ENCODE measurements around the gene KIAA0040. TPM values are rescaled to one million over a fixed set of nuclear protein-coding genes. Genes with fewer than 3 reads are reported as not detected.

KIAA0040 gene
- total RNA-seq, 6 donors from 2014 or later: 23.0 to 58.7 (median 36.1) TPM

DNA sequence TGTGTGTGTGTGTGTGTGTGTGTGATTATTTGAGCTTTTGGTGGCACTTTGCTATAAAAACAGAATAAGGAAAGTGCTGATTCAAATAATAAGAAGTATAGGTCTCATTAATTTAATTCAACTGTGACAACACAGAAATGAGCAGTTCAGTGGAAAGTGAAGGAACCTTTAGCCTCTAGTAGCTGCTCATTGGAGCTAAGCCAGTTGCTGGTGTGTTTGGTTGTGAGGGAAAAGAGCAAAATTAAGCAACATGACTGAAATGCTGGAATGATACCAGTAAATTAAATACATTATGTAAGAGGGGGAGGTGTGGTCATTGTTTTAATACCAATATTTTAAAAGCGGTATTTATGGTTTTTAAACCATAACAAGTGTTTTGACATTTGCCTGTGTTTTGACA lies 55.2 kb downstream of the KIAA0040 start:
- Histone ChIP-seq H3K27ac (no peak overlapping the region), H3K4me1 (peaks cover 0 to 10% (median 4%) of the 10 kb centered on the region in 4 donors), H3K27me3 (no peaks in the 10 kb centered on the region), H3K36me3 (no peaks in the 10 kb centered on the region), H3K4me3 (no peak overlapping the region), H3K9me3 (no peaks in the 10 kb centered on the region)
- ATAC-seq (ENCODE audit: low FRiP score in 2 of 2) (no peak), DNase-seq (no peak)
- TF ChIP-seq EP300 (IDR thresholded peaks at IDR 0.05): no peak
- no peak for TF ChIP-seq CTCF (IDR thresholded peaks at IDR 0.05)
- no peak for TF ChIP-seq POLR2AphosphoS5 (IDR thresholded peaks at IDR 0.05)
- no peak for TF ChIP-seq POLR2A (IDR thresholded peaks at IDR 0.05)
- 72 to 88% methylated on average over 1 of the region's 1 CpG for WGBS, 2 donors

DNA sequence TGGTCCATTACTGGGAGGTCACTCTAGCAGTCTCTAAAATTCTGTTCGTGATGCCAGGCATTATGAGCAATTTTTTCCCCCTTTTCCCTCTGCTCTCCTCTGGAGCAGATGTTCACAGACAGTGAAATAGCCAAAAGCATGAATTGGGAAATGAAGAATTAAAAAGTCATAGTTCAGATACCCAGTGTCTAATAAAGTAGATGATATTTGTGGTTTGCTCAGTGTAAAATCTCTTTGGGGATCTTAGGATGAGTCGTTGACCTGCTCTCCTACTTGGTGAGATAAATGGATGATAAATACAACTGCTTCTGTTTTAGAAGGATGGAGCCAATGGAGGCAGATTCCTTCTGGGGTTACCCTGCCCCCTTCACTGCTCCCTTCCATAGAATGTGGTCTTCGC lies 56.3 kb downstream of the KIAA0040 start:
- Histone ChIP-seq H3K27ac (no peak overlapping the region), H3K9me3 (no peaks in the 10 kb centered on the region), H3K36me3 (no peaks in the 10 kb centered on the region), H3K4me3 (no peak overlapping the region), H3K4me1 (peaks cover under 1 to 15% (median 5%) of the 10 kb centered on the region in 4 donors), H3K27me3 (no peaks in the 10 kb centered on the region)
- ATAC-seq (ENCODE audit: low FRiP score in 2 of 2): no peak
- WGBS, 2 donors: 87 to 90% methylated on average over 3 of the region's 3 CpGs
- TF ChIP-seq POLR2AphosphoS5 (IDR thresholded peaks at IDR 0.05) (no peak), POLR2A (IDR thresholded peaks at IDR 0.05) (no peak), CTCF (IDR thresholded peaks at IDR 0.05) (no peak), EP300 (IDR thresholded peaks at IDR 0.05) (no peak)
- DNase-seq: no peak

DNA sequence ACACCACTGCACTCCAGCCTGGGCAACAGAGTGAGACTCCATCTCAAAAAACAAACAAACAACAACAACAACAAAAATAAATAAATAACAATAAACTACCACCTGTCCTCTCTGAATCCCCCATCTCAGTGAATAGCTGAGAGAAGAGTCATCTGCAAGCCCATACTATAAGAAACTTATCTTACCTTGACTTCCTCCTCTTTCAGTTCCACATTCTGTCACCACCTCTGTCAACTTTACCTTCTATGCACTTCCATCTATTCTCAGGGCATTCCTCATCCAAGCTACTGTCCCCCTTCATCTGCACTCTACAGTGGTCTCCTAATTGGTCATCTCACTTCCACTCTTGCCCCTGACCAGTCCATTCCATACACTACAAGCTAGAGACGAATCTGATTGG lies 58.1 kb downstream of the KIAA0040 start:
- H3K9me3 ChIP-seq: no peaks in the 10 kb centered on the region
- no peaks in the 10 kb centered on the region for H3K36me3 ChIP-seq
- no peaks in the 10 kb centered on the region for H3K27me3 ChIP-seq
- TF ChIP-seq CTCF (IDR thresholded peaks at IDR 0.05) (no peak), POLR2AphosphoS5 (IDR thresholded peaks at IDR 0.05) (no peak), EP300 (IDR thresholded peaks at IDR 0.05) (no peak), POLR2A (IDR thresholded peaks at IDR 0.05) (no peak)
- H3K4me1 ChIP-seq: peaks cover 18 to 22% (median 22%) of the 10 kb centered on the region in 4 donors
- no peak overlapping the region for H3K27ac ChIP-seq
- ATAC-seq (ENCODE audit: low FRiP score in 2 of 2) (no peak), DNase-seq (no peak)
- 69 to 78% methylated on average over 1 of the region's 1 CpG for WGBS, 2 donors
- no peak overlapping the region for H3K4me3 ChIP-seq

GRCh38 chr1:175133673-175134435 lies 58.7 kb downstream of the KIAA0040 start:
- Histone ChIP-seq H3K27me3 (no peaks in the 10 kb centered on the region), H3K4me3 (no peak overlapping the region), H3K9me3 (no peaks in the 10 kb centered on the region), H3K36me3 (no peaks in the 10 kb centered on the region), H3K27ac (no peak overlapping the region), H3K4me1 (peaks cover 24 to 29% (median 25%) of the 10 kb centered on the region in 4 donors)
- WGBS, 2 donors: 81 to 90% methylated on average over 6 of the region's 6 CpGs
- ATAC-seq (ENCODE audit: low FRiP score in 2 of 2) (no peak), DNase-seq (no peak)
- TF ChIP-seq EP300 (IDR thresholded peaks at IDR 0.05): no peak
- no peak for TF ChIP-seq CTCF (IDR thresholded peaks at IDR 0.05)
- no peak for TF ChIP-seq POLR2AphosphoS5 (IDR thresholded peaks at IDR 0.05)
- no peak for TF ChIP-seq POLR2A (IDR thresholded peaks at IDR 0.05)

GRCh38 chr1:175132436-175132835 lies 60.1 kb downstream of the KIAA0040 start:
- H3K27ac ChIP-seq: peak overlapping the region in 3 of 4 donors; percentile 37 to 46 (median 45)
- peaks cover 36 to 43% (median 38%) of the 10 kb centered on the region in 4 donors for H3K4me1 ChIP-seq
- TF ChIP-seq POLR2AphosphoS5 (IDR thresholded peaks at IDR 0.05) (no peak), POLR2A (IDR thresholded peaks at IDR 0.05) (no peak), EP300 (IDR thresholded peaks at IDR 0.05) (no peak), CTCF (IDR thresholded peaks at IDR 0.05) (no peak)
- 50 to 64% methylated on average over 1 of the region's 1 CpG for whole genome bisulfite sequencing, 2 donors
- no peaks in the 10 kb centered on the region for H3K36me3 ChIP-seq
- ATAC-seq (ENCODE audit: low FRiP score in 2 of 2) (no peak), DNase-seq (no peak)
- H3K9me3 ChIP-seq: no peaks in the 10 kb centered on the region
- no peaks in the 10 kb centered on the region for H3K27me3 ChIP-seq
- H3K4me3 ChIP-seq: no peak overlapping the region
